H1 (cell line): Measurements from ENCODE around the gene CHAC1. TPM values are rescaled to one million over a fixed set of nuclear protein-coding genes. Genes with fewer than 3 reads are reported as not detected.
A peak's percentile ranks its signal among the peaks of the same experiment; 100 is the strongest.

ENCODE experiments used
- CTCF ChIA-PET: fragments of 300-600 bp; sonication (Branson Sonifier 250); formaldehyde crosslinking; loops from one replicate; lab custom pipeline; 2021; ENCODE audit not compliant: partially characterized antibody; lab: Charles Lee
- POLR2A ChIA-PET: fragments of 300-600 bp; sonication (Branson Sonifier 250); formaldehyde crosslinking; loops from one replicate; lab custom pipeline; 2021; ENCODE audit warnings: inconsistent platforms; ENCODE audit not compliant: partially characterized antibody; lab: Charles Lee
- DNase-seq, 2 experiments: peaks; one replicate each; pipeline versions ENCODE4 v3.0.0 to v3.0.0-alpha.2; 2010 to 2022; ENCODE audit warnings: low spot score in 2 of 2, low read depth in 1 of 2, mixed read lengths in 1 of 2
- FAIRE-seq: peaks from 2 replicates; lab custom pipeline; 2011; peaks lifted over from hg19 to GRCh38; lab: Jason Lieb, UNC
- H2AFZ ChIP-seq: 2 replicates; pipeline ENCODE4 v1.8.1; 2012; ENCODE audit warnings: low read length, inconsistent platforms
- H2AK5ac ChIP-seq: 2 replicates; pipeline ENCODE4 v1.6.1; 2013; ENCODE audit warnings: low read depth, low read length
- H2BK120ac ChIP-seq: replicated peaks from 2 replicates; pipeline ENCODE3; 2013; ENCODE audit warnings: low read depth, low read length, inconsistent platforms
- H2BK12ac ChIP-seq: 2 replicates; pipeline ENCODE4 v1.6.1; 2013; ENCODE audit warnings: low read depth, low read length
- H2BK15ac ChIP-seq: 2 replicates; pipeline ENCODE4 v1.6.1; 2013; ENCODE audit warnings: low read length
- H2BK20ac ChIP-seq: 2 replicates; pipeline ENCODE4 v1.6.1; 2013; ENCODE audit warnings: low read length
- H2BK5ac ChIP-seq: 2 replicates; pipeline ENCODE4 v1.6.1; 2013; ENCODE audit warnings: low read depth, low read length
- H3K14ac ChIP-seq: 2 replicates; pipeline ENCODE4 v1.6.1; 2013; ENCODE audit warnings: inconsistent platforms; ENCODE audit not compliant: insufficient read length
- H3K18ac ChIP-seq: 2 replicates; pipeline ENCODE4 v1.6.1; 2013; ENCODE audit warnings: low read length; ENCODE audit errors: extremely low read depth
- H3K23ac ChIP-seq: 2 replicates; pipeline ENCODE4 v1.6.1; 2013; ENCODE audit warnings: inconsistent platforms; ENCODE audit not compliant: insufficient read length
- H3K23me2 ChIP-seq: 2 replicates; pipeline ENCODE4 v1.6.1; 2013; ENCODE audit warnings: low read depth, low read length
- H3K27ac ChIP-seq: 2 replicates; pipeline ENCODE4 v1.6.1; 2011; ENCODE audit warnings: low read depth, low read length, inconsistent platforms
- H3K27me3 ChIP-seq, 4 experiments: replicated peaks in 1 of 4; 1 replicate in 1 of 4; 2 replicates in 3 of 4; pipeline versions ENCODE4 v1.6.1 to v1.8.1; 2011 to 2013; ENCODE audit warnings: low read length in 3 of 4, mild to moderate bottlenecking in 3 of 4, inconsistent platforms in 2 of 4, mixed read lengths in 2 of 4, moderate library complexity in 1 of 4; ENCODE audit not compliant: control insufficient read depth in 3 of 4, insufficient read depth in 3 of 4; ENCODE audit errors: extremely low read depth in 1 of 4
- H3K36me3 ChIP-seq, 4 experiments: 2 replicates each; pipeline versions ENCODE4 v1.6.1 to v1.8.1; 2011 to 2013; ENCODE audit warnings: mild to moderate bottlenecking in 4 of 4, low read length in 3 of 4, moderate library complexity in 2 of 4, control low read depth in 1 of 4, inconsistent platforms in 1 of 4; ENCODE audit not compliant: insufficient read depth in 4 of 4, control insufficient read depth in 2 of 4
- H3K4ac ChIP-seq: replicated peaks from 2 replicates; pipeline ENCODE3; 2013; ENCODE audit warnings: low read length, low read depth, mixed read lengths, inconsistent platforms; ENCODE audit not compliant: insufficient read length
- H3K4me1 ChIP-seq, 4 experiments: replicated peaks in 1 of 4; 1 replicate in 1 of 4; 2 replicates in 3 of 4; pipeline versions ENCODE4 v1.6.1 to v1.8.1; 2011 to 2013; ENCODE audit warnings: low read length in 3 of 4, inconsistent platforms in 2 of 4, mixed read lengths in 1 of 4; ENCODE audit not compliant: insufficient read depth in 4 of 4, control insufficient read depth in 3 of 4
- H3K4me2 ChIP-seq, 2 experiments: 2 replicates each; pipeline versions ENCODE4 v1.6.1 to v1.8.1; 2011 to 2013; ENCODE audit warnings: low read depth in 2 of 2, low read length in 2 of 2, control low read depth in 1 of 2, inconsistent platforms in 1 of 2, mild to moderate bottlenecking in 1 of 2; ENCODE audit not compliant: insufficient read depth in 1 of 2
- H3K4me3 ChIP-seq, 4 experiments: fragments of 200-600, 300-600 bp in 1 of 4; sonication (generic), shearing (Covaris generic), sonication (Bioruptor Twin) in 1 of 4; 2 replicates each; pipeline versions ENCODE4 v1.5.1 to v1.8.1; 2011 to 2016; ENCODE audit warnings: low read length in 4 of 4, low read depth in 3 of 4, control low read depth in 2 of 4, inconsistent platforms in 2 of 4, mild to moderate bottlenecking in 2 of 4, mixed read lengths in 1 of 4, moderate library complexity in 1 of 4; ENCODE audit not compliant: insufficient read depth in 2 of 4; ENCODE audit errors: extremely low read depth in 1 of 4
- H3K56ac ChIP-seq: replicated peaks from 2 replicates; pipeline ENCODE3; 2013; ENCODE audit warnings: low read depth, mild to moderate bottlenecking, mixed read lengths, low read length, inconsistent platforms; ENCODE audit not compliant: insufficient read length
- H3K79me1 ChIP-seq: 2 replicates; pipeline ENCODE4 v1.6.1; 2013; ENCODE audit warnings: low read depth, low read length, control low read depth
- H3K79me2 ChIP-seq, 2 experiments: 2 replicates each; pipeline versions ENCODE4 v1.6.1 to v1.8.1; 2012 to 2013; ENCODE audit warnings: low read length in 2 of 2, mild to moderate bottlenecking in 2 of 2, inconsistent platforms in 1 of 2; ENCODE audit not compliant: insufficient read depth in 2 of 2, control insufficient read depth in 1 of 2
- H3K9ac ChIP-seq, 4 experiments: replicated peaks in 1 of 4; 1 replicate in 1 of 4; 2 replicates in 3 of 4; pipeline versions ENCODE4 v1.6.1 to v1.8.1; 2011 to 2013; ENCODE audit warnings: low read depth in 3 of 4, low read length in 3 of 4, control low read depth in 2 of 4, mild to moderate bottlenecking in 2 of 4, moderate library complexity in 2 of 4, inconsistent platforms in 1 of 4; ENCODE audit errors: extremely low read depth in 1 of 4
- H3K9me3 ChIP-seq, 2 experiments: 2 replicates each; pipeline versions ENCODE4 v1.6.1 to v1.8.1; 2012 to 2013; ENCODE audit warnings: mild to moderate bottlenecking in 2 of 2, moderate library complexity in 2 of 2, control low read depth in 1 of 2, inconsistent platforms in 1 of 2, low read depth in 1 of 2, low read length in 1 of 2, mixed read lengths in 1 of 2; ENCODE audit not compliant: insufficient read depth in 2 of 2
- H4K20me1 ChIP-seq, 2 experiments: replicated peaks in 1 of 2; 2 replicates each; pipeline versions ENCODE3 to v1.8.1; 2011 to 2013; ENCODE audit warnings: inconsistent platforms in 2 of 2, low read length in 2 of 2, mild to moderate bottlenecking in 1 of 2; ENCODE audit not compliant: insufficient read depth in 2 of 2, control insufficient read depth in 1 of 2
- H4K5ac ChIP-seq: 2 replicates; pipeline ENCODE4 v1.6.1; 2013; ENCODE audit warnings: low read length, low read depth, mixed read lengths, inconsistent platforms; ENCODE audit not compliant: insufficient read length
- H4K8ac ChIP-seq: 2 replicates; pipeline ENCODE4 v1.8.0; 2013; ENCODE audit warnings: mild to moderate bottlenecking, moderate library complexity, low read length, inconsistent platforms; ENCODE audit not compliant: insufficient read depth; ENCODE audit errors: extremely low read depth
- H4K91ac ChIP-seq: replicated peaks from 2 replicates; pipeline ENCODE3; 2013; ENCODE audit warnings: low read length, mixed read lengths, inconsistent platforms; ENCODE audit not compliant: insufficient read length
- CBX5 ChIP-seq: fragments of 300-800, 300-1000 bp; sonication (generic); IDR thresholded peaks from 2 replicates; pipeline ENCODE4 v1.7.1; 2016; ENCODE audit warnings: antibody characterized with exemption, low read length, low read depth
- CHD2 ChIP-seq: IDR thresholded peaks from 2 replicates; pipeline ENCODE4 v1.6.1; 2012; ENCODE audit warnings: low read length, improper control_type of control experiment
- EZH2 ChIP-seq: fragments of 200-600 bp; sonication (generic); IDR thresholded peaks from 2 replicates; pipeline ENCODE4 v1.7.1; 2012; ENCODE audit warnings: low read depth, mild to moderate bottlenecking, moderate library complexity, low read length, inconsistent platforms; ENCODE audit not compliant: severe bottlenecking
- KDM1A ChIP-seq: fragments of 200-600, 300-600 bp; sonication (generic); IDR thresholded peaks from 2 replicates; pipeline ENCODE4 v1.7.1; 2016; ENCODE audit warnings: mild to moderate bottlenecking, low read length, borderline replicate concordance
- MAFK ChIP-seq: IDR thresholded peaks from 2 replicates; pipeline ENCODE4 v1.6.1; 2012; ENCODE audit warnings: low read depth, mild to moderate bottlenecking, improper control_type of control experiment, low read length
- NANOG ChIP-seq: IDR thresholded peaks from 2 replicates; pipeline ENCODE4 v1.6.1; 2011; ENCODE audit warnings: low read length, low read depth, mild to moderate bottlenecking, inconsistent platforms; ENCODE audit not compliant: insufficient read depth, poor library complexity, severe bottlenecking
- POU5F1 ChIP-seq: IDR thresholded peaks from 2 replicates; pipeline ENCODE4 v1.6.1; 2011; ENCODE audit warnings: low read depth, mild to moderate bottlenecking, low read length, moderate library complexity
- RNF2 ChIP-seq: fragments of 200-900, 300-1000 bp; sonication (generic); IDR thresholded peaks from 2 replicates; pipeline ENCODE4 v1.7.1; 2016; ENCODE audit warnings: borderline replicate concordance, low read depth, mild to moderate bottlenecking, antibody characterized with exemption, low read length; ENCODE audit not compliant: poor library complexity, severe bottlenecking; ENCODE audit errors: missing control alignments
- SUZ12 ChIP-seq: fragments of 200-600 bp; sonication (generic); IDR thresholded peaks from 2 replicates; pipeline ENCODE4 v1.6.1; 2012; ENCODE audit warnings: mild to moderate bottlenecking, inconsistent platforms, low read length, moderate library complexity, mixed read lengths
- WGBS, 2 experiments: shearing (Covaris generic) in 1 of 2; methylation state at CpG; one replicate each; pipeline versions ENCODE4 v1.1.6 to v1.1.7; 2013 to 2015; ENCODE audit warnings: low lambda C conversion rate in 2 of 2, mixed read lengths in 2 of 2, inconsistent platforms in 1 of 2, low coverage in 1 of 2, missing lambda C conversion rate in 1 of 2; ENCODE audit not compliant: insufficient replicate concordance in 2 of 2, insufficient coverage in 1 of 2, insufficient read length in 1 of 2; ENCODE audit errors: extremely low coverage in 1 of 2, missing lambda C conversion rate in 1 of 2; 5-methylcytosine and 5-hydroxymethylcytosine counted together
- polyA plus RNA-seq, 7 experiments: library from polyadenylated mRNA; depleted of rRNA in 3 of 7; stranded (reverse) in 5 of 7; unstranded in 2 of 7; fragments of >200 nt in 5 of 7; fragments of 200-250 nt in 2 of 7; gene quantifications; 1 replicate in 5 of 7; 2 replicates in 1 of 7; 4 replicates in 1 of 7; pipeline versions ENCODE4 v1.2.1 to v1.2.3, GENCODE V29; 2011 to 2013; ENCODE audit warnings: missing spikeins in 2 of 7, mixed read lengths in 2 of 7
- total RNA-seq: library from RNA; stranded (reverse); fragmentation: NEBNext Ultra II Directional; extraction: Animal tissue kit (Norgen Biotek cat#: 25700); gene quantifications from 2 replicates; pipeline ENCODE4 v1.2.1, GENCODE V29; 2021

CHAC1 gene
- total and polyA plus RNA-seq, 2 of the 8 experiments (the other 6 are each of a cell fraction or from before 2014, with no cell fraction given): 34.3 to 159 TPM

DNA sequence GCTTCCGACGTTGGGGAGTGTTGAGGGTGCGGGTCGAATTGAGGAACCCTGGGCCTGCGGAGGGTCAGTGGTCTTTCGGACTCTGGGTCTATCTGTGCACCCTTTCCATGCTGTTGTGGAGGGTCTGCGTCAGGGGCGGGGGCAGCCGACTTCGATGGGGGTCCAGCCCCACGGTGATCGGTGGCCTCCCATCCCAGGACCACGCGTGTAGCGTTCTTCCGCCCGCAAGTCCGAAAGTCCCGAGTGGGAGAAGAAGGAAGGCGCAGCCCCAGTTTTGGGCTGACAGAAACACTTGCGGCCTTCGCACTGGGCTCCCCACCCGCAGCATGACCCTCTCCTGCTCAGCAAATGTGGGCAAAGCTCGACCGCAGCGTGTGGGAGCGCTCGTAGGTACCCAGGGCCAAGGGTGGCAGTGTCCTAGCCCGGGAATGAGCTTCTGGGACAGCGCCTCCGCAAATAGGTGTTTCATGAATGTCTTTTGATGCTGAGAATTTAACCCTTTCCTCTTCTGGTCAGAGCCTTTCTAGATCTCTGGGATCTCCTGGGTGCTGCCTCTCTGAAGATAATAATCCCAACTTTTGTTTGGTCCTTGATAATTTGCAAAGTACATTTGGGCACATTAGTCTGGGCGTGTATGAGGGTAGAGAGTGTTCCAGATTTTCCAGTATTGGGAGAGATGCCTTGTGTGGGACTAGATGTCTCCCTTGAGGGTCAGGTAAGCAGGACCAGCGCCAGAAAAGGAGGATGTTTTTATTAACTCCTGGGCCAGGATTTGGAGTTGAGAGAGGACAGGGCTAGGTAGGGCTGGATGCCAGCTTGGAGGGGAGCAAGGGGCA lies 26.4 kb upstream of the CHAC1 start:
- no peaks in the 10 kb centered on the region for H3K79me2 ChIP-seq
- peak overlapping the region; percentile 60; the same call in 1 of the 2 replicates for H3K18ac ChIP-seq
- DNase-seq (no peak), FAIRE-seq (no peak)
- H3K79me1 ChIP-seq: no peaks in the 10 kb centered on the region
- H3K56ac ChIP-seq: no peak overlapping the region
- WGBS, 2 experiments: 9% methylated on average over 33 of the region's 33 CpGs; no CpG with 5 or more reads in 1 of the 2 experiments
- TF ChIP-seq NANOG: no peak
- TF ChIP-seq EZH2: peak; percentile 80
- TF ChIP-seq SUZ12: peak; percentile 87; the same call in 1 of the 2 replicates
- TF ChIP-seq CHD2: no peak
- no peak for TF ChIP-seq KDM1A
- TF ChIP-seq POU5F1: no peak
- peak; percentile 34 for TF ChIP-seq RNF2
- no peak for TF ChIP-seq MAFK
- no peak for TF ChIP-seq CBX5
- H3K23ac ChIP-seq: no peak overlapping the region
- no peak overlapping the region for H2BK120ac ChIP-seq
- H3K4me2 ChIP-seq: peak overlapping the region; percentile 87 to 97
- H4K91ac ChIP-seq: no peak overlapping the region
- no peak overlapping the region; the same call in 1 of the 2 replicates for H2BK15ac ChIP-seq
- H4K5ac ChIP-seq: no peak overlapping the region
- H3K14ac ChIP-seq: no peak overlapping the region
- no peak overlapping the region for H2BK20ac ChIP-seq
- no peak overlapping the region for H3K9ac ChIP-seq
- ChIA-PET POLR2A (interaction anchor here (1.2 to 43.8 kb wide), 4 partner anchors 9 to 54 kb away, joined by 3 to 1505 read pairs (median 89); partner anchors contain the start of gene CHAC1), CTCF (interaction anchor here (0.7 to 33.1 kb wide), 6 partner anchors 2 to 92 kb away, joined by 3 to 619 read pairs (median 302); partner anchors contain the start of genes CHAC1, DLL4 and VPS18)
- no peak overlapping the region for H3K4ac ChIP-seq
- peaks cover 3 to 36% (median 21%) of the 10 kb centered on the region in 4 experiments for H3K4me1 ChIP-seq
- peaks cover 2 to 24% of the 10 kb centered on the region in 2 experiments for H4K20me1 ChIP-seq
- H3K27ac ChIP-seq: no peak overlapping the region
- H3K27me3 ChIP-seq: peaks cover 75 to 99% (median 97%) of the 10 kb centered on the region in 4 experiments
- H3K4me3 ChIP-seq: peak overlapping the region; percentile 16 to 71 (median 29); a peak in 7 of 8 replicates
- no peaks in the 10 kb centered on the region for H3K36me3 ChIP-seq
- H2AK5ac ChIP-seq: no peak overlapping the region
- no peak overlapping the region for H2BK5ac ChIP-seq
- H2BK12ac ChIP-seq: peak overlapping the region; percentile 60; the same call in 1 of the 2 replicates
- H3K9me3 ChIP-seq: no peaks in the 10 kb centered on the region
- peaks cover 29% of the 10 kb centered on the region; the same call in 1 of the 2 replicates for H3K23me2 ChIP-seq
- H2AFZ ChIP-seq: no peak overlapping the region
- peak overlapping the region; percentile 62; the same call in 1 of the 2 replicates for H4K8ac ChIP-seq
